Choroid plexus epithelial cell (primary cell): ENCODE measurements around the gene SPATA2.

Experiments
- DNase-seq: peaks from one replicate; pipeline ENCODE4 v3.0.0-alpha.2; 2010; ENCODE audit warnings: low read depth
- H3K4me3 ChIP-seq: 2 replicates; pipeline ENCODE4 v1.5.1; 2011; ENCODE audit warnings: low read depth, mild to moderate bottlenecking, control low read depth, low read length, moderate library complexity
- TF ChIP-seq, protein P1 (sequence below): conservative IDR thresholded peaks from 2 replicates; pipeline ENCODE4 v1.5.1; 2011; ENCODE audit warnings: low read depth, mild to moderate bottlenecking, control low read depth, inconsistent platforms, low read length, moderate library complexity

The SPATA2 gene

DNA sequence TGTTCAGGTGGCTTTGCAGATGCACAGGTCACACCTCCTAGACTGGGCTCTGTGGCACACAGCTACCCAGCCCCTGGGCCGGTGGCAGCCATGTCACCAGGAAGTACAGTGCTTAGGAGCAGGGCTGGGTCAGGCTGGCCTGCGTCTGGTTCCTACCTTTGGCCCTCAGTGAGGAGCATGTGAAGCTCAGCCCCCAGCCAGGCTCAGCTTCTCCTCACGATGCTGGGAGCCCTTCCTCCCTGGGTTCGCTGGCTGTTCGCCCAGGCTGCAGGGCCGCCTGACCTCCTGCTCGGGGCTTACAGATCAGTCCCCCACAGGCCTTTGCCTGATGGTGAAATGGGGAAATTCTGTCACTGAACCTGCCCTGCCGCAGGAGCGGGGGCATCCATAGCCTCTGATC is 23.1 kb downstream of the SPATA2 start:
- TF ChIP-seq, protein P1, sequence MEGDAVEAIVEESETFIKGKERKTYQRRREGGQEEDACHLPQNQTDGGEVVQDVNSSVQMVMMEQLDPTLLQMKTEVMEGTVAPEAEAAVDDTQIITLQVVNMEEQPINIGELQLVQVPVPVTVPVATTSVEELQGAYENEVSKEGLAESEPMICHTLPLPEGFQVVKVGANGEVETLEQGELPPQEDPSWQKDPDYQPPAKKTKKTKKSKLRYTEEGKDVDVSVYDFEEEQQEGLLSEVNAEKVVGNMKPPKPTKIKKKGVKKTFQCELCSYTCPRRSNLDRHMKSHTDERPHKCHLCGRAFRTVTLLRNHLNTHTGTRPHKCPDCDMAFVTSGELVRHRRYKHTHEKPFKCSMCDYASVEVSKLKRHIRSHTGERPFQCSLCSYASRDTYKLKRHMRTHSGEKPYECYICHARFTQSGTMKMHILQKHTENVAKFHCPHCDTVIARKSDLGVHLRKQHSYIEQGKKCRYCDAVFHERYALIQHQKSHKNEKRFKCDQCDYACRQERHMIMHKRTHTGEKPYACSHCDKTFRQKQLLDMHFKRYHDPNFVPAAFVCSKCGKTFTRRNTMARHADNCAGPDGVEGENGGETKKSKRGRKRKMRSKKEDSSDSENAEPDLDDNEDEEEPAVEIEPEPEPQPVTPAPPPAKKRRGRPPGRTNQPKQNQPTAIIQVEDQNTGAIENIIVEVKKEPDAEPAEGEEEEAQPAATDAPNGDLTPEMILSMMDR = no peak
- no peak for DNase-seq
- H3K4me3 ChIP-seq = no peak overlapping the region

GRCh38 chr20:49891476-49892110 is 23.7 kb downstream of the SPATA2 start:
- DNase-seq = no peak
- H3K4me3 ChIP-seq = no peak overlapping the region
- TF ChIP-seq, protein P1 = no peak

DNA sequence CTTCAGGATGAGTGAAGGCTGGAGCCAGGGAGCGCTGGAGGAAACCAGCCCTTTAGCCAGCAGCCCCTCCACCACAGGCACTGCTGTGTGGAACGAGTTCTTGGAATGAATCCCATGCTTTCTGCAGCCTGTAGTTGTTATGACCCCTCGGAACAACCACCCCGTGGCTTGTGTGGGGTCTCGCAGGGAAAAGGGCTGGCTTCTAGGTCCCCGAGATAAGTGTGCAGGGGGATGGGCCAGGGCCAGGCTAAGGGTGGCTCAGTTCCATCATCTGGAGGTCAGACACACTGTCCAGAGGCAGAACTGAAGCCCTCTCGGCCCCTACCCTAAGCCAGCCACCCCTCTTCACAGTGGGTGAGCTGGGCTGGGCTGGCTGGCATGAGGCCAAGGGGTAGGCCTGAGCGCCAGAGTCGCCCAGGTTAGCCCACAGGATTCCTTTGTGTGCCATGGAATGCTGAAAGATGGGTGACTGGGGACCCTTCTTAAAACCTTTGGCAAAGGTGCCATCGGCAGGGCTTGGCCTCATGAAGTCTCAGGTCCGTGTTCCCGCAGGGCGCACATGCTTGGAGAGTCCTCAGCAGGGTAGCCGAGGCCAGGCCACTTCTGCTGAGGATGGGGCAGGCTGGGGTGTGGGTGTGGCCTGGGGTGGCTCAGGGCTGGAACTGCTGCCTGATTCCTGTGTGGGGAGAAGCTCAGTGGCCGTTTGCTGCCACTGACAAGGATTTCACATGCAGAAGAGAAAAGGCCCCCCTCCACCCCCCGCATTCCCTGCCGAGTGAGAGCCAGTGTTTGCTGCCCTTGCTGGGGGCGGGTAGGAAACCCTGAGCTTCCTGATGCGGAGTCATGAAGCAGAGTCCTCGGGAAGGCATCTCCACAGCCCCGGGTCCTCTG is 24.6 kb downstream of the SPATA2 start:
- H3K4me3 ChIP-seq = no peak overlapping the region
- DNase-seq = peak; percentile 50
- TF ChIP-seq, protein P1 = no peak

- no peak for DNase-seq
- H3K4me3 ChIP-seq = no peak overlapping the region
- TF ChIP-seq, protein P1 = peak; percentile 29
These were observed 25.4 kb downstream of the SPATA2 start for GRCh38 chr20:49889935-49890333.

GRCh38 chr20:49889001-49889934 is 26.1 kb downstream of the SPATA2 start:
- DNase-seq = no peak
- no peak overlapping the region for H3K4me3 ChIP-seq
- TF ChIP-seq, protein P1 = no peak

- H3K4me3 ChIP-seq = no peak overlapping the region
- TF ChIP-seq, protein P1 = peak; percentile 93
- DNase-seq = peak; percentile 83
These were observed 26.9 kb downstream of the SPATA2 start for GRCh38 chr20:49888212-49889000.
